HEK293 (cell line): Measurements from ENCODE around the gene NAV1.

ENCODE experiments used
- CTCF ChIP-seq: fragments of 450-650 bp; formaldehyde crosslinking; IDR thresholded peaks from 2 replicates; pipeline ENCODE4 v1.5.1; 2016; ENCODE audit warnings: missing biosample characterization, missing genetic modification characterization
- ZNF518A ChIP-seq: fragments of 450-650 bp; formaldehyde crosslinking; conservative IDR thresholded peaks from 2 replicates; pipeline ENCODE4 v1.5.1; 2016; ENCODE audit warnings: low read depth, missing biosample characterization, missing genetic modification characterization
- ZNF585B ChIP-seq: fragments of 450-650 bp; formaldehyde crosslinking; IDR thresholded peaks from 2 replicates; pipeline ENCODE4 v1.5.1; 2016; ENCODE audit warnings: missing biosample characterization, missing genetic modification characterization

GRCh38 chr1:201501144-201501543 lies 37.8 kb upstream of the NAV1 start:
- TF ChIP-seq ZNF585B (no peak), CTCF (tag by site-specific recombination) (no peak), ZNF518A (tag by site-specific recombination) (no peak)
